Fibroblast of villous mesenchyme (primary cell): ENCODE measurements around the gene HOXA4. TPM values are rescaled to one million over a fixed set of nuclear protein-coding genes. Genes with fewer than 3 reads are reported as not detected.

ENCODE experiments used
- DNase-seq: peaks from one replicate; pipeline ENCODE4 v3.0.0-alpha.2; 2010; ENCODE audit warnings: low read depth
- H3K4me3 ChIP-seq: 2 replicates; pipeline ENCODE4 v1.5.1; 2011; ENCODE audit warnings: low read depth, mild to moderate bottlenecking, low read length
- CTCF ChIP-seq: IDR thresholded peaks from 2 replicates; pipeline ENCODE4 v1.5.1; 2012; ENCODE audit warnings: low read depth, mild to moderate bottlenecking, low read length; ENCODE audit not compliant: insufficient read depth
- total RNA-seq: library from RNA; depleted of rRNA; stranded (reverse); fragments of >200 nt; gene quantifications from 2 replicates; pipeline ENCODE4 v1.2.3, GENCODE V29; 2012

The HOXA4 gene
- total RNA-seq, 1 donor, result 1.3 TPM

GRCh38 chr7:27151341-27151930 lies 20.9 kb upstream of the HOXA4 start:
- DNase-seq, result no peak
- no peak for TF ChIP-seq CTCF
- peak overlapping the region; percentile 77 for H3K4me3 ChIP-seq

GRCh38 chr7:27150568-27151340 lies 20.2 kb upstream of the HOXA4 start:
- DNase-seq, result peak; percentile 77
- H3K4me3 ChIP-seq, result peak overlapping the region; percentile 77
- TF ChIP-seq CTCF, result peak; percentile 80

DNA sequence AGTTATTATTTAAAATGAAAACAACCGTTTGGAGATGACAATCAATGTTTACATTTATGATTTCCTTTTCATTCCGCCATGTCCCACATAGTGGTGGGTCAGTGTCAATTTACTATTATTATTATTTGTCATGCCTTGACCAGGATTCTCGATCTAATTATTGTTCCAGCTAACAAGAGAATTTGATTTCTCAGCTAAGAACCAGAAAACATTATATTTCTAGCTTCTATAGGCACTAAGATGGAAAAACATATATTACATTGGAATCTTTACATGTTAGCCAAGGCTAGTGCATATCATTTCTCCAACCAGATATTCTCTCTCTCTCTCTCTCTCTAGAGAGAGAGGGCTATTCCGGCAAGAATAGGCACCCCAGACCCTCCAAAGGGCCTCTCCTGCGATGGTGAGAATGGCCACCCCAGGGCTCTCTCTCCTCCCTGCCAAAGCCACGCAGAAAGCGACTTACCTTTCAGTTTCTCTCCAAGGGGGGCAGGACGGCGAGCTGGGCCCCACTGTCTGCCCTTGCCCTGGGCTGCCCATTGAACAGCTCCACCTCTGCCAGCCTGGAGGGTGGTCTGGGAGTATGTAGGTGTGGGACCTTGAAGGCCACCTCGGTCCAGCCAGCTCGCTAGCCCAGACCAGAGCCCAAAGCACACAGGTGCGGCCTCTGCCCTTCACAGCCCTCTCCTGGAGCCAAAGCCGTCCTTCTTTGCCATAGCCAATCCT lies 19.4 kb upstream of the HOXA4 start:
- no peak for TF ChIP-seq CTCF
- no peak for DNase-seq
- H3K4me3 ChIP-seq, result peak overlapping the region; percentile 77

- TF ChIP-seq CTCF, result no peak
- H3K4me3 ChIP-seq, result peak overlapping the region; percentile 77
- DNase-seq, result peak; percentile 64
Measured at GRCh38 chr7:27148756-27149641, 18.4 kb upstream of the HOXA4 start.

- no peak for TF ChIP-seq CTCF
- peak overlapping the region; percentile 77 for H3K4me3 ChIP-seq
- DNase-seq, result peak; percentile 66
Measured at GRCh38 chr7:27148031-27148755, 17.6 kb upstream of the HOXA4 start.
